ENCODE measurements around the gene C8G.

GRCh38 chr9:136930014-136930413 lies 15.0 kb upstream of the C8G start:
- TF ChIP-seq CTCF (IDR thresholded peaks at IDR 0.05 in 4 of 5, conservative IDR thresholded peaks at IDR 0.05 in 1 of 5) (no peak), POLR2A (IDR thresholded peaks at IDR 0.05) (peak in 1 of 2 donors; percentile 15)
